Left lung (tissue), 10 donors: Measurements from ENCODE around the gene SDHAF1. TPM values are rescaled to one million over a fixed set of nuclear protein-coding genes. Genes with fewer than 3 reads are reported as not detected.
"Not testable (repeated sequence)": the region's sequence is repeated elsewhere in the genome, so short reads cannot be mapped to it uniquely, and the experiment has no call there.

Source experiments
- ATAC-seq: fragments of 200-7000 bp; cut with Tn5 transposase; one replicate; pipeline ENCODE4 v1.9.1; 2020; ENCODE audit warnings: moderate library complexity
- DNase-seq, 4 donors: peaks; one replicate each; pipeline ENCODE4 v3.0.0-alpha.2; 2013 to 2020
- H3K27ac ChIP-seq, 2 donors: fragments of 200-600 bp; sonication (generic) in 1 of 2; one replicate each; pipeline versions ENCODE4 v1.5.0 to v1.8.0; 2020 to 2021
- H3K27me3 ChIP-seq, 2 donors: fragments of 200-600 bp; sonication (generic) in 1 of 2; one replicate each; pipeline versions ENCODE4 v1.5.0 to v1.8.0; 2020 to 2021
- H3K36me3 ChIP-seq, 2 donors: fragments of 200-600 bp; sonication (generic) in 1 of 2; one replicate each; pipeline versions ENCODE4 v1.5.0 to v1.8.0; 2020 to 2021
- H3K4me1 ChIP-seq, 2 donors: fragments of 200-600 bp; one replicate each; pipeline ENCODE4 v1.8.0; 2021
- H3K4me3 ChIP-seq, 2 donors: fragments of 200-600 bp; sonication (generic) in 1 of 2; one replicate each; pipeline versions ENCODE4 v1.5.0 to v1.8.0; 2020 to 2021; ENCODE audit warnings: mild to moderate bottlenecking in 1 of 2
- H3K9me3 ChIP-seq, 2 donors: fragments of 200-600 bp; sonication (generic) in 1 of 2; one replicate each; pipeline versions ENCODE4 v1.5.0 to v1.8.0; 2020 to 2021
- CTCF ChIP-seq, 2 donors: fragments of 200-600 bp; sonication (generic) in 1 of 2; IDR thresholded peaks; one replicate each; pipeline versions ENCODE4 v1.5.0 to v1.8.0; 2021; ENCODE audit warnings: antibody characterized with exemption in 2 of 2
- intact Hi-C, 2 donors: fragments of 100-400 bp; cut with DNase I; formaldehyde crosslinking; loops; one replicate each; pipeline versions ENCODE4 v1.11.2 to v1.14.2; 2022
- polyA plus RNA-seq, 6 donors: library from polyadenylated mRNA; unstranded; fragments of 120-200 nt; gene quantifications; one replicate each; pipeline ENCODE4 v1.2.1, GENCODE V29; 2013; ENCODE audit not compliant: insufficient read length in 6 of 6
- total RNA-seq, 2 donors: library from RNA; stranded (reverse); fragmentation: NEBNext Ultra II Directional; extraction: Animal tissue kit (Norgen Biotek cat#: 25700); gene quantifications; one replicate each; pipeline ENCODE4 v1.2.1, GENCODE V29; 2021
- donor health status: DM: no; HTN: yes; CAD: no.
- donor health status: DM: no; HTN: no; CAD: no.

SDHAF1 gene
- total and polyA plus RNA-seq, 8 donors, result 9.4 to 16.5 (median 11.7) TPM

GRCh38 chr19:36031308-36031707, 36.3 kb downstream of the SDHAF1 start:
- no peak for ATAC-seq

GRCh38 chr19:36032251-36033104, 37.5 kb downstream of the SDHAF1 start, which contains the start of gene CLIP3:
Gene CLIP3 (minus strand): TSS chr19:36032873. CDS start chr19:36032357, 516 bp downstream.
- peak within 1 kb of the TSS; percentile 24 to 25 for H3K4me3 ChIP-seq
- H3K36me3 ChIP-seq, result peaks cover 0 to 9% of the 10 kb centered on the region in 2 donors
- peak; percentile 78 for ATAC-seq
- intact Hi-C loops, result no loop called here
- no peaks in the 10 kb centered on the region for H3K9me3 ChIP-seq
- peak in 3 of 4 donors; percentile 56 to 79 (median 58) for DNase-seq
- TF ChIP-seq CTCF (IDR thresholded peaks at IDR 0.05), result no peak
- H3K27me3 ChIP-seq, result peaks cover 0 to 16% of the 10 kb centered on the region in 2 donors
- H3K4me1 ChIP-seq, result no peaks in the 10 kb centered on the region
- H3K27ac ChIP-seq, result no peak within 1 kb of the TSS

More at GRCh38 chr19:36031308-36031707, 36.3 kb downstream of the SDHAF1 start:
- no peak for DNase-seq
- H3K27ac ChIP-seq, result no peak overlapping the region
- peaks cover 0 to 16% of the 10 kb centered on the region in 2 donors for H3K27me3 ChIP-seq
- H3K4me3 ChIP-seq, result no peak overlapping the region
- peaks cover 0 to 19% of the 10 kb centered on the region in 2 donors for H3K36me3 ChIP-seq
- no peaks in the 10 kb centered on the region for H3K9me3 ChIP-seq
- intact Hi-C loops, result no loop called here
- H3K4me1 ChIP-seq, result no peaks in the 10 kb centered on the region
- TF ChIP-seq CTCF (IDR thresholded peaks at IDR 0.05), result no peak

- no peaks in the 10 kb centered on the region for H3K27me3 ChIP-seq
- H3K9me3 ChIP-seq, result no peaks in the 10 kb centered on the region
- H3K36me3 ChIP-seq, result peaks cover 0 to 16% of the 10 kb centered on the region in 2 donors
- no peak for TF ChIP-seq CTCF (IDR thresholded peaks at IDR 0.05)
- no peak overlapping the region for H3K4me3 ChIP-seq
- intact Hi-C loops, result no loop called here
- ATAC-seq, result no peak
- no peak for DNase-seq
- H3K27ac ChIP-seq, result no peak overlapping the region
- peaks cover 0 to 6% of the 10 kb centered on the region in 2 donors for H3K4me1 ChIP-seq
These were observed 45.5 kb downstream of the SDHAF1 start for GRCh38 chr19:36040495-36040894.

GRCh38 chr19:36041092-36041491, 46.1 kb downstream of the SDHAF1 start:
- not testable (repeated sequence) for H3K27ac ChIP-seq
- ATAC-seq, result peak; percentile 23

GRCh38 chr19:36041831-36042230, 46.8 kb downstream of the SDHAF1 start:
- Histone ChIP-seq H3K9me3 (no peaks in the 10 kb centered on the region), H3K4me3 (no peak overlapping the region), H3K27ac (peak overlapping the region in 1 of 2 donors; percentile 30), H3K36me3 (peaks cover 0 to 16% of the 10 kb centered on the region in 2 donors), H3K4me1 (peaks cover 0 to 6% of the 10 kb centered on the region in 2 donors), H3K27me3 (no peaks in the 10 kb centered on the region)
- DNase-seq (no peak), ATAC-seq (peak; percentile 90)
- TF ChIP-seq CTCF (IDR thresholded peaks at IDR 0.05), result no peak
- intact Hi-C loops, result no loop called here

More at GRCh38 chr19:36041092-36041491, 46.1 kb downstream of the SDHAF1 start:
- DNase-seq, intact Hi-C loops, H3K4me1 ChIP-seq, H3K9me3 ChIP-seq, H3K27me3 ChIP-seq, H3K4me3 ChIP-seq: not testable (repeated sequence)
- H3K36me3 ChIP-seq, result peaks cover 0 to 16% of the 10 kb centered on the region in 2 donors
